ENCODE results near the gene HLA-DPA1.
"Not testable (repeated sequence)": the region's sequence is repeated elsewhere in the genome, so short reads cannot be mapped to it uniquely, and the experiment has no call there.

Gene HLA-DPA1

GRCh38 chr6:33072508-33073100 lies 845 bp downstream of the HLA-DPA1 start:
- no peak for DNase-seq
- intact Hi-C loops (cut with DNase I), result loop anchor here (10.0 kb wide), 1 partner anchor 58 kb away; no protein-coding TSS in a partner anchor

GRCh38 chr6:33071569-33071968 lies 1.9 kb downstream of the HLA-DPA1 start:
- no peak for DNase-seq
- intact Hi-C loops (cut with DNase I), result loop anchor here (10.0 kb wide), 1 partner anchor 57 kb away; no protein-coding TSS in a partner anchor

- no peak for DNase-seq
- intact Hi-C loops (cut with DNase I), result loop anchor here (10.0 kb wide), 1 partner anchor 56 kb away; no protein-coding TSS in a partner anchor
Observed at GRCh38 chr6:33070909-33071308, 2.5 kb downstream of the HLA-DPA1 start.

- intact Hi-C loops (cut with DNase I), result no loop called here
- no peak for DNase-seq
Observed at GRCh38 chr6:33069021-33069738, 4.3 kb downstream of the HLA-DPA1 start.

- DNase-seq, result no peak
- intact Hi-C loops (cut with DNase I), result no loop called here
Observed at GRCh38 chr6:33066917-33067521, 6.4 kb downstream of the HLA-DPA1 start.

- intact Hi-C loops (cut with DNase I), result no loop called here
Observed at GRCh38 chr6:33065312-33065711, 8.1 kb downstream of the HLA-DPA1 start.

GRCh38 chr6:33064723-33065122 lies 8.7 kb downstream of the HLA-DPA1 start:
- intact Hi-C loops (cut with DNase I), result no loop called here

More at GRCh38 chr6:33065312-33065711, 8.1 kb downstream of the HLA-DPA1 start:
- DNase-seq, result no peak

GRCh38 chr6:33063435-33063834 lies 10.0 kb downstream of the HLA-DPA1 start:
- DNase-seq; intact Hi-C loops (cut with DNase I): not testable (repeated sequence)

More at GRCh38 chr6:33064723-33065122, 8.7 kb downstream of the HLA-DPA1 start:
- DNase-seq, result no peak

GRCh38 chr6:33061987-33062386 lies 11.5 kb downstream of the HLA-DPA1 start:
- intact Hi-C loops (cut with DNase I), result no loop called here
- no peak for DNase-seq

GRCh38 chr6:33057222-33058150 lies 16.0 kb downstream of the HLA-DPA1 start:
- peak in 12 of 42 donors; percentile 15 to 70 (median 34) for DNase-seq
- intact Hi-C loops (cut with DNase I), result no loop called here

- no peak for DNase-seq
- intact Hi-C loops (cut with DNase I), result no loop called here
Observed at GRCh38 chr6:33053230-33053629, 20.2 kb downstream of the HLA-DPA1 start.

- intact Hi-C loops (cut with DNase I), result no loop called here
- no peak for DNase-seq
Observed at GRCh38 chr6:33052627-33053026, 20.8 kb downstream of the HLA-DPA1 start.

- no peak for DNase-seq
Observed at GRCh38 chr6:33050014-33050810, 23.2 kb downstream of the HLA-DPA1 start.

GRCh38 chr6:33049323-33050013 lies 24.0 kb downstream of the HLA-DPA1 start:
- intact Hi-C loops (cut with DNase I), result no loop called here
- no peak for DNase-seq

More at GRCh38 chr6:33050014-33050810, 23.2 kb downstream of the HLA-DPA1 start:
- intact Hi-C loops (cut with DNase I), result no loop called here

GRCh38 chr6:33040157-33040556 lies 33.3 kb downstream of the HLA-DPA1 start:
- intact Hi-C loops (cut with DNase I), result no loop called here

GRCh38 chr6:33036535-33036934 lies 36.9 kb downstream of the HLA-DPA1 start:
- intact Hi-C loops (cut with DNase I), result no loop called here
- no peak for DNase-seq

More at GRCh38 chr6:33040157-33040556, 33.3 kb downstream of the HLA-DPA1 start:
- no peak for DNase-seq

GRCh38 chr6:33034554-33034953 lies 38.9 kb downstream of the HLA-DPA1 start:
- peak in 6 of 42 donors; percentile 14 to 39 (median 36) for DNase-seq
- intact Hi-C loops (cut with DNase I), result no loop called here

- intact Hi-C loops (cut with DNase I), result no loop called here
- no peak for DNase-seq
Observed at GRCh38 chr6:33030245-33030644, 43.2 kb downstream of the HLA-DPA1 start.
